Stomach (tissue), 4 donors: Measurements from ENCODE around the gene MYEOV.

ENCODE experiments used
- CTCF ChIP-seq, 7 experiments: fragments of 450-650 bp in 4 of 7; fragments of 200-600 bp in 3 of 7; sonication (generic) in 3 of 7; IDR thresholded peaks; one replicate each; pipeline ENCODE4 v1.5.1; 2016 to 2019; ENCODE audit warnings: antibody characterized with exemption in 7 of 7, control low read depth in 2 of 7, mild to moderate bottlenecking in 1 of 7
- POLR2A ChIP-seq, 4 donors: fragments of 450-650 bp; IDR thresholded peaks; one replicate each; pipeline ENCODE4 v1.6.1; 2016; ENCODE audit warnings: antibody characterized with exemption in 4 of 4, control low read depth in 2 of 4, mild to moderate bottlenecking in 1 of 4, moderate library complexity in 1 of 4
- POLR2AphosphoS5 ChIP-seq, 3 donors: sonication (generic); formaldehyde crosslinking; IDR thresholded peaks; one replicate each; pipeline ENCODE4 v1.6.1; 2016; ENCODE audit warnings: antibody characterized with exemption in 3 of 3

- no peak for TF ChIP-seq CTCF (IDR thresholded peaks at IDR 0.05)
- no peak for TF ChIP-seq POLR2AphosphoS5 (IDR thresholded peaks at IDR 0.05)
- TF ChIP-seq POLR2A (IDR thresholded peaks at IDR 0.05): no peak
Measured at GRCh38 chr11:69293819-69294505, at the start of gene MYEOV.
